CD14-positive monocyte (primary cell): ENCODE data around the gene RGS5. TPM values are rescaled to one million over a fixed set of nuclear protein-coding genes. Genes with fewer than 3 reads are reported as not detected.

Experiments used
- DNase-seq, 3 donors: peaks; one replicate each; pipeline ENCODE4 v3.0.0-alpha.2; 2011 to 2022
- H2AFZ ChIP-seq: 2 replicates; pipeline ENCODE4 v1.6.0; 2012; ENCODE audit warnings: mild to moderate bottlenecking, low read depth, low read length, inconsistent platforms; ENCODE audit not compliant: insufficient read depth, poor library complexity, severe bottlenecking
- H3K27ac ChIP-seq, 2 donors: 1 replicate in 1 of 2; 2 replicates in 1 of 2; pipeline ENCODE4 v1.5.1; 2012 to 2013; ENCODE audit warnings: low read length in 2 of 2, control low read depth in 1 of 2, inconsistent platforms in 1 of 2, low read depth in 1 of 2, mild to moderate bottlenecking in 1 of 2
- H3K27me3 ChIP-seq, 2 donors: one replicate each; pipeline versions ENCODE4 v1.6.0 to v1.6.1; 2011 to 2013; ENCODE audit warnings: low read length in 2 of 2; ENCODE audit not compliant: control insufficient read depth in 2 of 2, insufficient read depth in 2 of 2
- H3K36me3 ChIP-seq, 2 donors: replicated peaks in 1 of 2; 1 replicate in 1 of 2; 2 replicates in 1 of 2; pipeline versions ENCODE4 v1.5.1 to v1.6.1; 2012 to 2013; ENCODE audit warnings: low read length in 2 of 2, control low read depth in 1 of 2, inconsistent platforms in 1 of 2, mild to moderate bottlenecking in 1 of 2; ENCODE audit not compliant: insufficient read depth in 2 of 2, control insufficient read depth in 1 of 2
- H3K4me1 ChIP-seq, 2 donors: 1 replicate in 1 of 2; 2 replicates in 1 of 2; pipeline versions ENCODE4 v1.5.1 to v1.6.1; 2012 to 2013; ENCODE audit warnings: low read length in 2 of 2, control low read depth in 1 of 2, inconsistent platforms in 1 of 2, mild to moderate bottlenecking in 1 of 2, moderate library complexity in 1 of 2; ENCODE audit not compliant: insufficient read depth in 2 of 2, control insufficient read depth in 1 of 2
- H3K4me2 ChIP-seq: replicated peaks from 2 replicates; pipeline ENCODE3; 2012; ENCODE audit warnings: low read length, moderate library complexity, mild to moderate bottlenecking; ENCODE audit not compliant: poor library complexity, severe bottlenecking; ENCODE audit errors: extremely low read depth
- H3K4me3 ChIP-seq, 3 experiments: fragments of 200-600 bp in 1 of 3; sonication (generic) in 1 of 3; replicated peaks in 1 of 3; 1 replicate in 2 of 3; 2 replicates in 1 of 3; pipeline ENCODE4 v1.5.1; 2011 to 2013; ENCODE audit warnings: low read length in 3 of 3, mild to moderate bottlenecking in 3 of 3, control low read depth in 2 of 3, low read depth in 2 of 3, inconsistent platforms in 1 of 3, moderate library complexity in 1 of 3
- H3K79me2 ChIP-seq: 2 replicates; pipeline ENCODE4 v1.6.0; 2012; ENCODE audit warnings: mild to moderate bottlenecking, control low read depth, inconsistent platforms, low read length, moderate library complexity; ENCODE audit not compliant: insufficient read depth
- H3K9ac ChIP-seq: 2 replicates; pipeline ENCODE4 v1.6.0; 2017; ENCODE audit warnings: low read length, mild to moderate bottlenecking; ENCODE audit not compliant: insufficient read depth, poor library complexity, severe bottlenecking
- H3K9me3 ChIP-seq, 2 donors: replicated peaks in 1 of 2; 1 replicate in 1 of 2; 2 replicates in 1 of 2; pipeline versions ENCODE4 v1.5.1 to v1.6.1; 2012 to 2013; ENCODE audit warnings: low read length in 2 of 2, control low read depth in 1 of 2; ENCODE audit not compliant: control insufficient read depth in 1 of 2, insufficient read depth in 1 of 2
- H4K20me1 ChIP-seq: 2 replicates; pipeline ENCODE4 v1.6.0; 2012; ENCODE audit warnings: mild to moderate bottlenecking, low read length, control low read depth, moderate library complexity; ENCODE audit not compliant: insufficient read depth
- H3K27ac Mint-ChIP-seq, 7 donors: one replicate each; pipeline ENCODE4 v1.8.0; 2020; ENCODE audit warnings: mild to moderate bottlenecking in 7 of 7, mixed read lengths in 7 of 7, moderate library complexity in 6 of 7, inconsistent platforms in 2 of 7
- H3K27me3 Mint-ChIP-seq, 3 donors: one replicate each; pipeline ENCODE4 v1.8.0; 2021 to 2022; ENCODE audit warnings: low read depth in 3 of 3, mild to moderate bottlenecking in 3 of 3, mixed read lengths in 3 of 3, moderate library complexity in 3 of 3, inconsistent platforms in 1 of 3
- H3K36me3 Mint-ChIP-seq, 2 donors: one replicate each; pipeline ENCODE4 v1.8.0; 2020; ENCODE audit warnings: mixed read lengths in 2 of 2, inconsistent platforms in 1 of 2, mild to moderate bottlenecking in 1 of 2
- H3K4me1 Mint-ChIP-seq: one replicate; pipeline ENCODE4 v1.8.0; 2020; ENCODE audit warnings: mild to moderate bottlenecking, mixed read lengths
- H3K4me3 Mint-ChIP-seq, 2 donors: one replicate each; pipeline ENCODE4 v1.8.0; 2020; ENCODE audit warnings: mild to moderate bottlenecking in 2 of 2, mixed read lengths in 2 of 2, moderate library complexity in 1 of 2
- H3K9me3 Mint-ChIP-seq, 7 donors: one replicate each; pipeline ENCODE4 v1.8.0; 2020 to 2022; ENCODE audit warnings: mixed read lengths in 7 of 7, mild to moderate bottlenecking in 6 of 7, moderate library complexity in 6 of 7, inconsistent platforms in 2 of 7
- WGBS: methylation state at CpG from one replicate; pipeline ENCODE4 v1.1.5; 2013; ENCODE audit warnings: missing lambda C conversion rate; ENCODE audit not compliant: insufficient coverage; 5-methylcytosine and 5-hydroxymethylcytosine counted together
- intact Hi-C, 2 donors: fragments of 100-400 bp; cut with micrococcal nuclease; formaldehyde crosslinking; loops; one replicate each; pipeline versions ENCODE4 v1.15.0 to v1.15.1; 2023
- polyA plus RNA-seq, 3 donors: library from polyadenylated mRNA; depleted of rRNA in 1 of 3; unstranded in 2 of 3; stranded (reverse) in 1 of 3; fragments of 300-500 nt in 2 of 3; fragments of >200 nt in 1 of 3; fragmentation: Illumina TruSeq in 2 of 3; gene quantifications; 1 replicate in 2 of 3; 2 replicates in 1 of 3; pipeline ENCODE4 v1.2.3, GENCODE V29; 2012 to 2021
- TF ChIP-seq, protein P1 (sequence below): fragments of 200-600 bp; IDR thresholded peaks from one replicate; pipeline ENCODE4 v1.8.0; 2022; ENCODE audit warnings: antibody characterized with exemption, mild to moderate bottlenecking

The RGS5 gene
- polyA plus RNA-seq, 3 donors: 0.93 TPM; not detected in 2

GRCh38 chr1:163119707-163120106 is 83.0 kb downstream of the RGS5 start:
- no peaks in the 10 kb centered on the region for H3K27me3 ChIP-seq
- H3K4me3 ChIP-seq: no peak overlapping the region
- Mint-ChIP-seq H3K27me3 (no peaks in the 10 kb centered on the region), H3K4me1 (no peaks in the 10 kb centered on the region), H3K27ac (no peak overlapping the region), H3K9me3 (peaks cover 0 to 1% (median 0%) of the 10 kb centered on the region in 7 donors), H3K4me3 (no peak overlapping the region), H3K36me3 (no peaks in the 10 kb centered on the region)
- H3K27ac ChIP-seq: no peak overlapping the region
- DNase-seq: no peak
- no peaks in the 10 kb centered on the region for H3K9me3 ChIP-seq
- no peaks in the 10 kb centered on the region for H3K4me1 ChIP-seq
- intact Hi-C loops: no loop called here
- no peaks in the 10 kb centered on the region for H3K36me3 ChIP-seq
- H3K79me2 ChIP-seq: no peaks in the 10 kb centered on the region
- H2AFZ ChIP-seq: no peak overlapping the region
- TF ChIP-seq, protein P1, sequence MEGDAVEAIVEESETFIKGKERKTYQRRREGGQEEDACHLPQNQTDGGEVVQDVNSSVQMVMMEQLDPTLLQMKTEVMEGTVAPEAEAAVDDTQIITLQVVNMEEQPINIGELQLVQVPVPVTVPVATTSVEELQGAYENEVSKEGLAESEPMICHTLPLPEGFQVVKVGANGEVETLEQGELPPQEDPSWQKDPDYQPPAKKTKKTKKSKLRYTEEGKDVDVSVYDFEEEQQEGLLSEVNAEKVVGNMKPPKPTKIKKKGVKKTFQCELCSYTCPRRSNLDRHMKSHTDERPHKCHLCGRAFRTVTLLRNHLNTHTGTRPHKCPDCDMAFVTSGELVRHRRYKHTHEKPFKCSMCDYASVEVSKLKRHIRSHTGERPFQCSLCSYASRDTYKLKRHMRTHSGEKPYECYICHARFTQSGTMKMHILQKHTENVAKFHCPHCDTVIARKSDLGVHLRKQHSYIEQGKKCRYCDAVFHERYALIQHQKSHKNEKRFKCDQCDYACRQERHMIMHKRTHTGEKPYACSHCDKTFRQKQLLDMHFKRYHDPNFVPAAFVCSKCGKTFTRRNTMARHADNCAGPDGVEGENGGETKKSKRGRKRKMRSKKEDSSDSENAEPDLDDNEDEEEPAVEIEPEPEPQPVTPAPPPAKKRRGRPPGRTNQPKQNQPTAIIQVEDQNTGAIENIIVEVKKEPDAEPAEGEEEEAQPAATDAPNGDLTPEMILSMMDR: no peak
- no peaks in the 10 kb centered on the region for H4K20me1 ChIP-seq
- no peak overlapping the region for H3K9ac ChIP-seq
- H3K4me2 ChIP-seq: no peak overlapping the region

- H3K4me1 Mint-ChIP-seq: no peaks in the 10 kb centered on the region
- Histone ChIP-seq H2AFZ (no peak overlapping the region), H4K20me1 (no peaks in the 10 kb centered on the region), H3K36me3 (no peaks in the 10 kb centered on the region), H3K4me2 (no peak overlapping the region), H3K27ac (no peak overlapping the region), H3K9ac (no peak overlapping the region), H3K27me3 (no peaks in the 10 kb centered on the region), H3K79me2 (no peaks in the 10 kb centered on the region), H3K9me3 (no peaks in the 10 kb centered on the region), H3K4me3 (no peak overlapping the region), H3K4me1 (no peaks in the 10 kb centered on the region)
- no peak for DNase-seq
- no peak overlapping the region for H3K27ac Mint-ChIP-seq
- peaks cover 0 to 2% (median 0%) of the 10 kb centered on the region in 7 donors for H3K9me3 Mint-ChIP-seq
- TF ChIP-seq, protein P1: no peak
- no peaks in the 10 kb centered on the region for H3K36me3 Mint-ChIP-seq
- no peak overlapping the region for H3K4me3 Mint-ChIP-seq
- H3K27me3 Mint-ChIP-seq: no peaks in the 10 kb centered on the region
- intact Hi-C loops: no loop called here
- WGBS: no CpG with 5 or more reads among the region's 1 CpG
Measured at GRCh38 chr1:163115887-163116286, 86.8 kb downstream of the RGS5 start.
